Calu3 (cell line): ENCODE results near the gene ARHGAP4. TPM values are rescaled to one million over a fixed set of nuclear protein-coding genes. Genes with fewer than 3 reads are reported as not detected.

Experiments
- BruUV-seq: library from RNA; stranded (reverse); fragments of 400-500 nt; replicated peaks from 2 replicates; lab custom pipeline; 2021; lab: Mats Ljungman, UMichigan
- CTCF ChIA-PET: fragments of 300-600 bp; sonication (Branson Sonifier 250); formaldehyde crosslinking; loops from one replicate; lab custom pipeline; 2022; ENCODE audit warnings: antibody characterized with exemption; lab: Charles Lee
- DNase-seq: peaks from one replicate; pipeline ENCODE4 v3.0.0; 2022
- H3K27ac Mint-ChIP-seq: one replicate; pipeline ENCODE4 v1.8.0; 2022; ENCODE audit warnings: mixed read lengths; ENCODE audit not compliant: unreplicated experiment
- H3K27me3 Mint-ChIP-seq: one replicate; pipeline ENCODE4 v1.8.0; 2022; ENCODE audit warnings: mixed read lengths; ENCODE audit not compliant: unreplicated experiment
- H3K36me3 Mint-ChIP-seq: one replicate; pipeline ENCODE4 v1.8.0; 2022; ENCODE audit warnings: mild to moderate bottlenecking, moderate library complexity, mixed read lengths; ENCODE audit not compliant: insufficient read depth, unreplicated experiment
- H3K4me1 Mint-ChIP-seq: one replicate; pipeline ENCODE4 v1.8.0; 2022; ENCODE audit warnings: mild to moderate bottlenecking, low read depth, mixed read lengths; ENCODE audit not compliant: unreplicated experiment
- H3K4me3 Mint-ChIP-seq: one replicate; pipeline ENCODE4 v1.8.0; 2022; ENCODE audit warnings: mild to moderate bottlenecking, low read depth, moderate library complexity, mixed read lengths; ENCODE audit not compliant: unreplicated experiment
- H3K9me3 Mint-ChIP-seq: one replicate; pipeline ENCODE4 v1.8.0; 2022; ENCODE audit warnings: low read depth, mixed read lengths; ENCODE audit not compliant: unreplicated experiment
- CTCF ChIP-seq: fragments of 200-600 bp; IDR thresholded peaks from one replicate; pipeline ENCODE4 v1.8.0; 2022; ENCODE audit warnings: antibody characterized with exemption; ENCODE audit not compliant: unreplicated experiment
- intact Hi-C: fragments of 100-400 bp; cut with micrococcal nuclease; formaldehyde crosslinking; loops from one replicate; pipeline ENCODE4 v1.10.0; 2022; ENCODE audit not compliant: unreplicated experiment
- total RNA-seq: library from RNA; stranded (reverse); gene quantifications from 2 replicates; pipeline ENCODE4 v1.2.3, GENCODE V29; 2022

The ARHGAP4 gene
- total RNA-seq, 1 experiment from 2014 or later: 3.8 TPM

- intact Hi-C loops: loop anchor here (2.0 kb wide), 1 partner anchor 120 kb away; the partner anchor contains the start of gene PLXNB3
- Mint-ChIP-seq H3K4me1 (peaks cover 26% of the 10 kb centered on the region), H3K36me3 (no peaks in the 10 kb centered on the region), H3K27me3 (peaks cover 26% of the 10 kb centered on the region), H3K9me3 (no peaks in the 10 kb centered on the region), H3K27ac (no peak overlapping the region), H3K4me3 (peak overlapping the region; percentile 62)
- peak; percentile 27 for TF ChIP-seq CTCF
- CTCF ChIA-PET: interaction anchor here (0.6 kb wide), 1 partner anchor 91 kb away, joined by 3 read pairs; the partner anchor contains the start of genes IDH3G and SSR4
- DNase-seq: peak; percentile 66
- no TSS peak for BruUV-seq
Measured at GRCh38 chrX:153884590-153884989, 41.5 kb downstream of the ARHGAP4 start.

GRCh38 chrX:153884136-153884535 is 41.9 kb downstream of the ARHGAP4 start:
- no peak overlapping the region for H3K27ac Mint-ChIP-seq
- DNase-seq: no peak
- intact Hi-C loops: loop anchor here (2.0 kb wide), 1 partner anchor 119 kb away; the partner anchor contains the start of gene PLXNB3
- H3K4me1 Mint-ChIP-seq: peaks cover 26% of the 10 kb centered on the region
- TSS peak; percentile 50 for BruUV-seq
- H3K27me3 Mint-ChIP-seq: peaks cover 21% of the 10 kb centered on the region
- H3K4me3 Mint-ChIP-seq: peak overlapping the region; percentile 62
- H3K36me3 Mint-ChIP-seq: no peaks in the 10 kb centered on the region
- CTCF ChIA-PET: interaction anchor here (0.6 kb wide), 1 partner anchor 27 kb away, joined by 6 read pairs; no protein-coding TSS in a partner anchor
- H3K9me3 Mint-ChIP-seq: no peaks in the 10 kb centered on the region
- no peak for TF ChIP-seq CTCF

GRCh38 chrX:153883163-153883843 is 42.8 kb downstream of the ARHGAP4 start:
- CTCF ChIA-PET: interaction anchor here (0.6 kb wide), 1 partner anchor 28 kb away, joined by 6 read pairs; no protein-coding TSS in a partner anchor
- H3K4me3 Mint-ChIP-seq: no peak overlapping the region
- no TSS peak for BruUV-seq
- peaks cover 28% of the 10 kb centered on the region for H3K4me1 Mint-ChIP-seq
- no peak for DNase-seq
- no peaks in the 10 kb centered on the region for H3K9me3 Mint-ChIP-seq
- H3K36me3 Mint-ChIP-seq: no peaks in the 10 kb centered on the region
- intact Hi-C loops: no loop called here
- no peak overlapping the region for H3K27ac Mint-ChIP-seq
- peaks cover 13% of the 10 kb centered on the region for H3K27me3 Mint-ChIP-seq
- TF ChIP-seq CTCF: no peak

GRCh38 chrX:153882557-153882956 is 43.5 kb downstream of the ARHGAP4 start:
- TF ChIP-seq CTCF: no peak
- H3K27me3 Mint-ChIP-seq: peaks cover 5% of the 10 kb centered on the region
- intact Hi-C loops: no loop called here
- H3K4me3 Mint-ChIP-seq: peak overlapping the region; percentile 50
- H3K4me1 Mint-ChIP-seq: peaks cover 35% of the 10 kb centered on the region
- BruUV-seq: no TSS peak
- CTCF ChIA-PET: no interaction called here
- DNase-seq: no peak
- H3K27ac Mint-ChIP-seq: peak overlapping the region; percentile 70
- no peaks in the 10 kb centered on the region for H3K36me3 Mint-ChIP-seq
- no peaks in the 10 kb centered on the region for H3K9me3 Mint-ChIP-seq
